GM21447 (cell line): ENCODE measurements around the gene THSD7A.

Experiments
- ATAC-seq: cut with Tn5 transposase; IDR thresholded peaks from one replicate; pipeline ENCODE4 v1.9.1; 2021; ENCODE audit not compliant: unreplicated experiment

Gene THSD7A, protein sequence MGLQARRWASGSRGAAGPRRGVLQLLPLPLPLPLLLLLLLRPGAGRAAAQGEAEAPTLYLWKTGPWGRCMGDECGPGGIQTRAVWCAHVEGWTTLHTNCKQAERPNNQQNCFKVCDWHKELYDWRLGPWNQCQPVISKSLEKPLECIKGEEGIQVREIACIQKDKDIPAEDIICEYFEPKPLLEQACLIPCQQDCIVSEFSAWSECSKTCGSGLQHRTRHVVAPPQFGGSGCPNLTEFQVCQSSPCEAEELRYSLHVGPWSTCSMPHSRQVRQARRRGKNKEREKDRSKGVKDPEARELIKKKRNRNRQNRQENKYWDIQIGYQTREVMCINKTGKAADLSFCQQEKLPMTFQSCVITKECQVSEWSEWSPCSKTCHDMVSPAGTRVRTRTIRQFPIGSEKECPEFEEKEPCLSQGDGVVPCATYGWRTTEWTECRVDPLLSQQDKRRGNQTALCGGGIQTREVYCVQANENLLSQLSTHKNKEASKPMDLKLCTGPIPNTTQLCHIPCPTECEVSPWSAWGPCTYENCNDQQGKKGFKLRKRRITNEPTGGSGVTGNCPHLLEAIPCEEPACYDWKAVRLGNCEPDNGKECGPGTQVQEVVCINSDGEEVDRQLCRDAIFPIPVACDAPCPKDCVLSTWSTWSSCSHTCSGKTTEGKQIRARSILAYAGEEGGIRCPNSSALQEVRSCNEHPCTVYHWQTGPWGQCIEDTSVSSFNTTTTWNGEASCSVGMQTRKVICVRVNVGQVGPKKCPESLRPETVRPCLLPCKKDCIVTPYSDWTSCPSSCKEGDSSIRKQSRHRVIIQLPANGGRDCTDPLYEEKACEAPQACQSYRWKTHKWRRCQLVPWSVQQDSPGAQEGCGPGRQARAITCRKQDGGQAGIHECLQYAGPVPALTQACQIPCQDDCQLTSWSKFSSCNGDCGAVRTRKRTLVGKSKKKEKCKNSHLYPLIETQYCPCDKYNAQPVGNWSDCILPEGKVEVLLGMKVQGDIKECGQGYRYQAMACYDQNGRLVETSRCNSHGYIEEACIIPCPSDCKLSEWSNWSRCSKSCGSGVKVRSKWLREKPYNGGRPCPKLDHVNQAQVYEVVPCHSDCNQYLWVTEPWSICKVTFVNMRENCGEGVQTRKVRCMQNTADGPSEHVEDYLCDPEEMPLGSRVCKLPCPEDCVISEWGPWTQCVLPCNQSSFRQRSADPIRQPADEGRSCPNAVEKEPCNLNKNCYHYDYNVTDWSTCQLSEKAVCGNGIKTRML (N-terminal part only)

DNA sequence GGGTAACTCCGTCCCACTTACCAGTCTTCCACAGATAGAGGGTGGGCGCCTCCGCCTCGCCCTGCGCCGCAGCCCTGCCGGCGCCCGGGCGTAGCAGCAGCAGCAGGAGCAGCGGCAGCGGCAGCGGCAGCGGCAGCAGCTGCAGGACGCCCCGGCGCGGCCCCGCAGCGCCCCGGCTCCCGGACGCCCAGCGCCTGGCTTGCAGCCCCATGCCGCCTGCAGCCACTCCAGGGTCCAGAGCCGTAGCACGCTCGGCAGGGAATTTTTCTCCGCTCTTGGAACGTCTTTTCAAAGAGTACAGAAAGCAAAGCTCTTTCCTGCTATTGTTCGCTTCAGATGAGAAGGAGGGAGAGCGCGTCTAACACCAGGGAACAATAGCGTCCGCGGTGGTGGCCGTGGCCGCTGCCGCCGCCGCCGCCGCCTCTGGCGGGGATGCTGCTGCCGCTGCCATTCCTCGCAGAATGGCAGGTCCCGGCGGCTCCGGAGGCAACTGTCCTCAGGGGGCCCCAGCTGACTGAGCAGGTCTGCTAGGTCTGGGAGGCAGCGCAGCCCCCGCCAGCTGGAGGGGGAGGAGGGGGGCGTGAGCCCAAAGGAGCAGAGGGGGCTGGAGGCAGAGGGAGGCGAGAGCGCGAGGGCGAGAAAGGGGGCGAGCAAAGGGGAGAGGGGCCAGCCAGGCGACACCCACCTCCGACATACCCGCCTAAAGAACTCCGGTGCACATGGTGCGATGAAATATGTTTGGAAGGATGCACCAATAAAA is at the start of gene THSD7A:
THSD7A (minus strand) TSS at position 463 of the 760 bp plus-strand sequence; CDS start at position 211, 252 bp downstream.
- ATAC-seq, result no peak

DNA sequence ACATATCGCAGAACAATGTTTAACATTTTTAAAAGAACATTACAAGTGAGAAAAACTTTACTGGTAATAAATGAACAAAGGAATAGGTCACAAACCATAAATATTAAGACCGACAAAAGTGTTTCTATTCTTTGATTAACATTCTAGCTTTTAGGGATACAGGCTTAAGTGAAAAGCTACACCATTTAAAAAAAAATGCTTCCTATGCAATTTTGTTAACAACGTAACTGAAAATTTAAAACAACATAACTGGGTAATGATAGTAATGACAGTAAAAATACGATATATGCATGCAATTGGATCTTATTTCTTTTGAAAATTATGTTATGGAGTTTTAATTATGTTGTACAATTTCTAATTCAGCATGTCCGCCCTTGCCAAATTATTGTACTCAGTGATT is 49.7 kb upstream of the THSD7A start:
- no peak for ATAC-seq

DNA sequence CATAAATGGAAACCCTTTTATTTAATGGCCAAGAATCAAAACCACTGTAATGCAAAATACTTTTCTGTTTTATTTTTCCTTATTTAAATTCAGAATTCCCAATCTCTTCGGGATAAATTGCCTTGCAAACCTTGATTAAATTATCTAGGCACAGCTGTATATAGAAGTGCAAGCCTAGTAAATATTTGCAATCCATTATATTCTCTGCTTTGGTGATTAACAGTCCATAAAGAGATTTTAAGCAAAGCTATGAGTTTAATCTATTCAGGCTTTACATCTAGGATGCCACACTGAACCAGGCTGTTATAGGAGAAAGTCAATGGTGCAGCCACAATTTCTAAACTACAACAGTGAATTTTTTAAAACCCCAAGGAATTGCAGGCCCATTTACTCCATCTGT is 43.6 kb upstream of the THSD7A start:
- no peak for ATAC-seq

DNA sequence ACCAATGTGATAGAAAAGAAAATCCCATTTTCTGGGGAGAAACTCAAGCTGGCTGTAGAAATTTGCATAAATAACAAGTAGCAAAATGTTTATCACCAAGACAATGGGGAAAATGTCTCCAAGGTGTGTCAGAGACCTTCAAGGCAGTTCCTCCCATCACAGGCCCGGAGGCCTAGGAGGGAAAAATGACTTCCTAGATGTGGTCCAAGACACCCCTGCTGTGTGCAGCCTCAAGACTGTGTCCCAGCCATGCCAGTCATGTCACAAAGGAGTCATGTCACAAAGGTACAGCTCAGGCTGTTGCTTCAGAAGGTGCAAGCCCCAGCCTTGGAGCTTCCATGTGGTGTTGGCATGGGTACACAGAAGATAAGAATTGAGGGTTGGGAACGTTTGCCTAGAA is 33.7 kb upstream of the THSD7A start:
- ATAC-seq, result no peak

DNA sequence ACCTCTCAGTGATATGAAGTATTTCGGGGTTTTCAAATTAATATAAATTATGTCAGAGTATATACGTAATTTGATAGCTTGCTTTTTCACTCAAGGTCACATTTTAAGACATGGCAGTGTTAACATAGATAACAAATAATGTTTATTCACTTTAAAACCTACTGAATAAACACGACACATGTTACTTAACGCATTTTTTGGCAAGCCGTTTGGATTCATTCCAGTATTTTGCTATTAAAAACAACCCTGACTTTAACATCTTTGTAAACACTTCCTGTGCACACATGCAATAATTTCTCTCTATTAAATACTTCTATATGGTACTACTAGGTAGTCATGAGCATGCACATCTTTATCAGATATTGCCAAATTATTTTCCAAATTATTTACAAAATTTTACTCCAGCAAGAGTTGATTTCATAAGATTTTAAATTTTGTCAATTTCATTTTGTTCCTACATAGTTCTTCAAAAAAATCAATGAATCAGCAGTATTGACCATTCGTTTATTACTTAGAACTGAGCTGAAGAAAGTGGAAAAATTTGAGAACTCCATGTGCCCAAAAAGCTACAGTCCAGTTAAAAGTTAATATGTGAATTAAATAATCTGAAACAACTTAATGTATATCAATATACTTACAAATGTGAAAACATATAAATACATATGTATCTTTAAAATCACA is 26.8 kb upstream of the THSD7A start:
- no peak for ATAC-seq

DNA sequence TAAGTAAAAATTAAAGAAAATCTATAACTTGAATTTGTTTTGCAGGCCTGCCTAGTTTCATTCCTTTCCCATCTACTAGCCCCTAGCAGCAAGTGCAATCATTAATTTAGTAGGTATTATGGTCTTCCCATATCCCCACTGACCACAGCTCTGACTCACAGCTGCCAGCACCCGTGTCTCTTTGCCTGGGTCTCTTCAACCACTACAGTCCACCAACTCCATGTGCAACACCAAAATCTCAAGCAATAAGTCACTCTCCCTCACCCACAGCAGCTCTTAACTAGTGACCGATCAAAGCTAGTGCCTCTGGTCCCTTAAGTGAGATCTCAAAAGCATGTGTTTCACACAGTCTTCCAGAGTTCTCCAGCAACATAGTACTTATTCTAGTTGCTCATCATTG is 26.0 kb upstream of the THSD7A start:
- ATAC-seq, result no peak

DNA sequence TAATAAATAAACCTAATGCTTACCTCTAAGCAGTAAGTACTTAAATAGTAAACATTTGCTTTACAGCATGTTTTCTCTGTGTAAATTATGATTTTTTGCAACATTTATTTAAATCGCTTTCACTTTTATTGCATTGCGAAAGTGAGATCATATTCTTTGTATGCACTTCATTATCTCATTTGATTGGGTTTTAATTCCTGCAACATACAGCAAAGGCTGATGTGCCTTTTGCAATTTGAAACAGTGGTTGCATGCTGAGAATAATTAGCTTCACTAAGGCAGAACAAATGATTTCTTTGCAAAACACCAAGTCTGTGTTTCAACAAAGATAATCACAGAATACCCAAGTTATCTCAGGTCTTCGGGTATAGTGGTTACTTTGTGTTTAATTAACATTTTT is 16.3 kb upstream of the THSD7A start:
- no peak for ATAC-seq

DNA sequence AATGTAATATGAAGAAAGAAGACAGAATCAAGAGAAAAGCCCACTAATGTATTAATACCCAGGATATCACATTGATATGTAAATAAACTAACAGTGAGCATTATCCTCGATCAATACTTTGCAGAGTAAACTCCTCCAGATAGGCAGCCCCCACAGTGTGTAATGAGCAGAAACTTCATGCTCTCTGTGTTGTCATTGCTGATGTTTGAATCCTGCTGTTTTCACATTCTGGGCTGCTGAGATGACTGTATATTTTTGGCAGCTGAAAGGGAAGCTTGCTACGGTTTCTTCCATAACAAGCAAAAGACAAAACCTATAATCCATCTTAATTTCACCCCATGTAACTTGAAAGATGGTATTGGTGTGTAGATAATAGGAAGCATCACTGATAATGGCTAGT is 15.3 kb upstream of the THSD7A start:
- ATAC-seq, result no peak

DNA sequence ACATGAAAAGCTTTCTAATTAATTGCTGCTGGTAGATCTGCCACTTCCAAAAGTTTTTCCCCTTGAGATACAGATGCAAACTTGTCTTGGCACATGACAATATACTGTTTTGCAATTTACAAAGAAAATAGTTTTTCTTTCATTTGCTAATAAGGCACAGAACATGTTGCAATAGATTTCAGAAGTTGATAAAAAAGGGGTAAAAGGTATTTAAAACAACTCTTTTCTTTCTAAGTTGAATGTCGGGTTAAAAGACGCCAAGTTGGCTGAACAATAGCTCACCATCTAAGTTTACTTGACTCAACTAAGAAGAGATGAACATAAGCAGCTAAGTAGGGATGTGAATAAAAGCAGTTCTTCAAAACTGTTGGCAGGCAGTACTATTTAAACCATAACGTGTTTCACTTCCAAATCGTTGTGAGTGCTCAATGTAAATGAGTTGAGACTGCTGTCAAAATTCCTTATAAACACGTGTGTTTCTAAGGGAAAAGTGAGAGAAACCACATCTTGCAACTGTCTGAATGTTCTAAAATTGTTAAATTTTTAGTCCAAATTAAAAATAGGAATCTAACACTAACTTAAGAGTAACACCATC is 14.5 kb upstream of the THSD7A start:
- no peak for ATAC-seq

DNA sequence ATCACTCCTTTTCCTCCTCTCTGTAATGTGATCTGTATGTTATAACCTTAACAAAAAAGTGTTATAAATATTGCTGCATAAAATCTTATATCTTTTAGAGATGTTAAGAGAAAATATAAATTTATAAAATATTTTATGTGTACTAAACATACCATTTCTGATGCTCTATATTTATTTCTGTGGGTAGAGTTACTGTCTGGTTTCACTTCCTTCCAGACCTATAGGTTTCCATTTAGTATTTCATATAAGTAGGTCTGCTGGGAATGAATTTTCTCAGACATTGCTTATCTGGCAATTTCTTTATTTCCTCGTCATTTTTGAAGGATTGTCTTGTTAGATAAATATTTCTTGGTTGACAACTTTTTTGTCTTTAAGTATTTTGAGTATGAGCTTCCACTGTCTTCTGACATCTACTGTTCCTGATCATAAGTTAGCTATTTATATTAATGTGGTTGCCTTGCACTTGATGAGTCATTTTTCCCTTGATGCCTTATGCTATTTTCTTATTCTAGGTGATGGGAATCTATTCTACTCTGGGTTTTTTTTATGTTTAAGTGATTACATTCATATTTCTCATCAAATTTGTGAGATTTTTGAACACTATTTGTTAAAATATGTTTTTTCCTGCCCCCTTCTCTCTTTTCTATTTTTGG is 11.2 kb upstream of the THSD7A start:
- no peak for ATAC-seq

DNA sequence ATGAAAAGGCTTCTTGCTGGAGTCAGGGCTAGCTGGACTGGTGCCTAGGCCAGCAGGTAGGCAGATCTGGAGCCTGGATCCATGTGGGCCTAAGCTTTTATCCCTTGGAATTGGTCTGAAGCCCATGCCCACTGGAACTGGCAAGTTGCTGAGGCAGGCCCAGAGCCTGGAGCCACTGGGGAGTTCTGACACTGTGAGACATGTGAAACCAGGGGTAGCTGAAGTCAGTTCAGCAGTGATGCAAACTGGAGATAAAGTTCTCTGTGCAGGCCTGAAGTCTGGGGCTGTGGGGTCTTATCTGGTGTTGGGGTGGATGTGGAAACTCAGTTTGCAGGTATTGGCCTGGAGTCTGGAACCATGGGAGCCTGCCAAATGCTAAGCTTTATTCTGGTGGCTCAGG is 9.7 kb upstream of the THSD7A start:
- no peak for ATAC-seq

DNA sequence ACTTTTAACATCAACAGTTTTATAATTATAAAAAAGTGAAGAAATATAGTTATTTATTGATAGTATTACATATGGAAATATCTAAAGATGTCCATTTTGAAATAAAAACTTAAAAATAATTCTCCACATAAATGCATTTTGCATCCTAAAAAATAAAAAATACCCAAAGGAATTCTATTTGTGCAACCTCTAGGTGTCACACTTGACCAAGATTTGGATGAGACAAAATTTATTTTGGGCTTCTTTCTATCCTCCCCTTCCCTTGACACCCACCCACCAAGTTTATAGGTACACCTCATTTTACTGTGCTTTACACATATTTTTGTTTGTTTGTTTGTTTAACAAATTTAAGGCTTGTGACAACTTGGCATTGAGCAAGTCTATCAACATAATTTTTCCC is 3.3 kb upstream of the THSD7A start:
- ATAC-seq, result no peak

DNA sequence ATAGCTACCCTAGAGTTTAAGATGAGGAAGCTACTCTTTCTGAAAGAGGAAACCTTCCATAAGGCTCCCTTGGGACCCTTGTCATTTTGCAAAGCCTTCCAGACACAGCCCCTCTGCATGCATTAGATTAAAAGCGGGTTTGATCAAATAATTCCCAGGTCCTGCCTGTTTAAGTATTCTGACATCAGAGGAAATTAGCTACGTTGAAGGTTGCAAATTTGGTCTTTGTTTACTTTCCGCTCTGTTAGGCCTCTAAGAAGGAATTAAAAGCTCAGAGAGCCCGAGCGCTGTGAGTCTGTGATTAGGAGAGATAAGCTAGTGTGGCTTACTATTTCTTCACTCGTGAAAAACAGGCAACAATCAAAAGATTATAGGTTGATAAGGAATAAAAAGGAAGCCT is 1.4 kb upstream of the THSD7A start:
- no peak for ATAC-seq

DNA sequence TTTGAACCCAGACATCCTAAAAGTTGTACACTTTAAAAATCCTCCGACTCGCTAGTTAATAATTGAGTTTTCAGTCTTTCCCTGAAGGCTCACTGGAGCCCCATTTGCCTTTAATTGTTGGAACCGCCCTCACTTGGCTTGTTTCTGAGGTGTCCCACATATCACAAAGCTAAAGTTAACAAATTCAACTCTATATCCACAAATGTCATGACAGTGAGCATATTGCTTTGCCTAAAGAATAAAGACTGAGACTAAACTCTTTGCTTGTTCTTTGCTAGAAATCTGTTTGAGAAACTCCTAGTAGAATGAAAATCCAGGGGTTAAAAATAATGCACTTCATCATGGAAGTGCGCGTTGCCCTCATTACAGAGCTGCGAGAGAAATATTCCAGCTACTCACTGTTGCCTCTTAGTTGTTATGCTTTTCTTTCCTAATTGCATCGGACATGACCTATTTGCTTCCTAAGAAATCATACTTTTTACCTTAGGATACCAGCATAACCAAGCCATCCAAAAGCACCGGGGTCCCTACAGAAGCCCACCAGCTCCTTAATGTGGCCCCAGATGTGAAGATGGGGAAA is 752 bp downstream of the THSD7A start:
- ATAC-seq, result no peak

DNA sequence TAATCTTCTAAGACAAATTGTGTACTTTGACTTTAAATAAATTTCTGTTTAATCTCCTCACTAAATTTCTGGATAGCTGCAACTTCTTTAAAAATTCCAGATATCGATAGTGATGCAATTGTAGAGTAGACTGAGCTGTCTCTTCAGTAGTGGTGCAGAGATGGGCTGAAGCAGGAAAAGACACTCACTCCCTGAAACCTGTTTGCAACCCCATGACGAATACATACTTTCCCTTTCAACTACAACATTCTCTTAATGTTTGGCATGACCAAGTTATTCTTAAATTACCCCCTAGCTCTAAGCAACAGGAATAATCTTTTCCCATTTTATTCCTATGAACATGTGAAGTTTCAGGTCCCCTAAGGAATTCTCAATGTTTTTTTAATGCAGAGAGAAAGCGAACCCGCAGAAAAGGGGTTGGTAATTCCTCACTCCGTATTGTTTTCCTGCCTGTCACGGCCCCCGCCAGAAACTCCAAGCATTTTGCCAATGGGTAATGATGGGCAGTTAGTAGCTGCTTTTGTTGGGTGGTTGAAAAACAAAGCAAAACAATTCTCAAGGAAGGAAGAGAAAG is 1.3 kb downstream of the THSD7A start:
- ATAC-seq, result no peak

DNA sequence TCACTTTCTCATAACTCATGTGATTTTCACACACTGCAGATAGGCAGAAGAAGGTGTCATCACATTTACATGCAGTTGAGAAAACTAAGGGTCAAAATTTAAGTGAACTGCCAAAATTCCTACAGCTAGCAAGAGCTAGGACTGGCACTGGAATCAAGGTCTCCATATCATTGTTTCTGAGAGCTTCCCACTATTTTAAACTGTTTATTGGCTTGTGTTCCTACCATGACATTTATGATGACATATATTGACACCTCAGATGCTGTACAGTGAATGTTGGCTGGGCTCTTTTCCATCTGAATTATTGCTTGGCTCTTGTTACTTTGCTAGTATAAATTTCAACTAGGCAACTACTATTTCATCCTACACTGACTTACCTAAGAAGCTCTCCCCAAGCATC is 2.0 kb downstream of the THSD7A start:
- ATAC-seq, result no peak

DNA sequence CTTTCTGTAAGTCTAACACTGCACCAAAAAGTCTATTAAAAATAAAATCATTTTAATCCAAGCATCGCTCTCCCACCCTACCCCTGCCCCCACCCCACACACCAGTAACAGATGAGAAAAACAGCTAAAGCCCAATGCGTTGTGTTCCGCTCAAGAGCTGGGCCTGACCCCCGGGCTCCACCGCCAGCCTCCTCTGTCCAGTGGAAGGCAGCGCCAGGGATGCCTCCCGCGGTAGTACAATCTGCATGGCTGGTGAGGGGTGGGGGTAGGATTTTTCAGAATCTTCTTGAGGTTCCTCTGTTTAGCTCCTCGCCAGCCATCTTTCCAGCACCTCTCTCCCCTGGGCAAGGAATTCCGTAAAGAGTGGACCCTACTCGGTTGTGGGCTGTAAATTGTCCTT is 12.1 kb downstream of the THSD7A start:
- ATAC-seq, result no peak

DNA sequence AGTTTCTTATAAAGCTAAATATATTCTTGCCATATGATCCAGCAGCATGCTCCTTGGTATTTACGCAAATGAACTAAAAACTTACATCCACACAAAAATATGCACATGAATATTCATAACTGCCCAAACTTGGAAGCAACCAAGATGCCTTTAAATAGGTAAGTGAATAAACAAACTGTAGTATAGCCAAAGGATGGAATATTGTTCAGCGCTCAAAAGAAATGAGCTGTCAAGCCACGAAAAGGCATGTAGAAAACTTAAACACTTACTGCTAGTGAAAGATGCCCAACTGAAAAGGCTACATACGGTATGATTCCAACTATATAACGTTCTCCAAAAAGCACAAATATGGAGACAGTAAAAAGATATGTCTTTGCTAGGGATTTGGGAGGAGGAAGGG is 12.7 kb downstream of the THSD7A start:
- no peak for ATAC-seq

DNA sequence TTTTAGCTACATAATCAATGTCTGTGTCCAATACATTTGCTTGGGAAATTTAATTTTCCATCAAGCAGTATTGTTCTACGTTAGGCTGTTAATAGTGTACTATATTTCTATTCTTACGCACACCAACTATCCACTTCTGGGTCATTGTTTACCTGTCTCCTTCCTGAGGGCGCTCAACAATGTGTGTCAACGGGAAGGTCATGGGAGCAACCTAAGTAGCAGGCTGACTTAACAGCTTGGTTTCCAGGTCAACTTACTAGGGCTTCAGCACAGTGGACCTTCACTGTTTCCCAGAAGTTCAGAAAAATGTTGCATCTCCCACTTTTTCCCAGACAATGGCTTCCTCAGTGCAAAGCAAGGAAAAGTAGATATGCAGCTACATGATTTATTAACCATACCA is 13.7 kb downstream of the THSD7A start:
- ATAC-seq, result no peak
